PC-3 (cell line): ENCODE measurements around the gene TJP3. TPM values are rescaled to one million over a fixed set of nuclear protein-coding genes. Genes with fewer than 3 reads are reported as not detected.
A peak's percentile ranks its signal among the peaks of the same experiment; 100 is the strongest.

ENCODE experiments used
- ATAC-seq: fragments of 200-7000 bp; cut with Tn5 transposase; 2 replicates; pipeline ENCODE4 v1.9.1; 2020; ENCODE audit warnings: mild to moderate bottlenecking, moderate library complexity
- Bru-seq: library from RNA; stranded (reverse); fragments of 400-500 nt; gene quantifications from one replicate; lab custom pipeline; 2021; lab: Mats Ljungman, UMichigan
- BruChase-seq, 2 experiments: library from RNA; stranded (reverse); fragments of 400-500 nt; gene quantifications; one replicate each; lab custom pipeline; 2021; lab: Mats Ljungman, UMichigan
- BruUV-seq: library from RNA; stranded (reverse); fragments of 400-500 nt; replicated peaks from 2 replicates; lab custom pipeline; 2021; lab: Mats Ljungman, UMichigan
- CTCF ChIA-PET: fragments of 300-600 bp; sonication (Branson Sonifier 250); formaldehyde crosslinking; loops from one replicate; lab custom pipeline; 2022; ENCODE audit warnings: antibody characterized with exemption; lab: Charles Lee
- POLR2A ChIA-PET: fragments of 300-600 bp; sonication (Branson Sonifier 250); formaldehyde crosslinking; loops from one replicate; lab custom pipeline; 2022; ENCODE audit warnings: antibody characterized with exemption; ENCODE audit not compliant: unreplicated experiment; lab: Charles Lee
- DNase-seq: peaks from one replicate; pipeline ENCODE4 v3.0.0-alpha.2; 2015
- H2AFZ ChIP-seq: fragments of 300-600 bp; sonication (generic); 2 replicates; pipeline ENCODE4 v1.6.0; 2016; ENCODE audit warnings: antibody characterized with exemption, low read length
- H3F3A ChIP-seq: fragments of 300-600 bp; sonication (generic); one replicate; pipeline ENCODE4 v1.6.0; 2017; ENCODE audit warnings: antibody characterized with exemption, low read length, control low read depth, mild to moderate bottlenecking; ENCODE audit not compliant: unreplicated experiment
- H3K27ac ChIP-seq: fragments of 300-600 bp; sonication (generic); 2 replicates; pipeline ENCODE4 v1.5.1; 2016; ENCODE audit warnings: mild to moderate bottlenecking, low read length
- H3K27me3 ChIP-seq: fragments of 300-600 bp; sonication (generic); 2 replicates; pipeline ENCODE4 v1.6.1; 2016; ENCODE audit warnings: low read length, mixed read lengths
- H3K36me3 ChIP-seq: fragments of 300-600 bp; sonication (generic); 2 replicates; pipeline ENCODE4 v1.6.1; 2016; ENCODE audit warnings: low read depth, mixed run types, low read length, mixed read lengths
- H3K4me1 ChIP-seq: fragments of 300-600 bp; sonication (generic); 2 replicates; pipeline ENCODE4 v1.5.1; 2016; ENCODE audit warnings: low read length; ENCODE audit not compliant: insufficient read depth
- H3K4me2 ChIP-seq: fragments of 300-600 bp; sonication (generic); 2 replicates; pipeline ENCODE4 v1.6.0; 2016; ENCODE audit warnings: low read length
- H3K4me3 ChIP-seq: fragments of 300-600 bp; sonication (generic); 2 replicates; pipeline ENCODE4 v1.5.1; 2016; ENCODE audit warnings: mild to moderate bottlenecking, low read length, mixed read lengths
- H3K79me2 ChIP-seq: fragments of 300-600 bp; sonication (generic); 2 replicates; pipeline ENCODE4 v1.6.1; 2017; ENCODE audit warnings: low read length, mixed read lengths
- H3K9ac ChIP-seq: fragments of 300-600 bp; sonication (generic); 2 replicates; pipeline ENCODE4 v1.6.0; 2016; ENCODE audit warnings: mild to moderate bottlenecking, low read length
- H3K9me2 ChIP-seq: fragments of 300-600 bp; sonication (generic); replicated peaks from 2 replicates; pipeline ENCODE4 v1.6.1; 2016; ENCODE audit warnings: mixed run types, low read length, mixed read lengths
- H3K9me3 ChIP-seq: fragments of 300-600 bp; sonication (generic); 2 replicates; pipeline ENCODE4 v1.6.1; 2016; ENCODE audit warnings: low read length, mixed read lengths
- H4K20me1 ChIP-seq: fragments of 300-600 bp; sonication (generic); 2 replicates; pipeline ENCODE4 v1.6.1; 2016; ENCODE audit warnings: low read length, mixed read lengths
- CTCF ChIP-seq: fragments of 300-600 bp; sonication (generic); conservative IDR thresholded peaks from 2 replicates; pipeline ENCODE4 v1.5.1; 2017; ENCODE audit warnings: antibody characterized with exemption, low read depth, mild to moderate bottlenecking, low read length
- EZH2 ChIP-seq: fragments of 300-600 bp; sonication (generic); IDR thresholded peaks from one replicate; pipeline ENCODE4 v1.6.1; 2017; ENCODE audit warnings: antibody characterized with exemption, mild to moderate bottlenecking, low read length; ENCODE audit not compliant: unreplicated experiment
- EZH2phosphoT487 ChIP-seq: fragments of 300-600 bp; sonication (generic); IDR thresholded peaks from 2 replicates; pipeline ENCODE4 v1.6.1; 2018; ENCODE audit warnings: mild to moderate bottlenecking, antibody characterized with exemption, low read length, borderline replicate concordance
- intact Hi-C: fragments of 100-400 bp; cut with micrococcal nuclease; formaldehyde crosslinking; loops from 2 replicates; pipeline ENCODE4 v1.9.0; 2023
- long read RNA-seq: library from polyadenylated mRNA; unstranded; transcript quantifications from one replicate; pipeline ENCODE4 v2.0.0, GENCODE V29; 2021; ENCODE audit not compliant: unreplicated experiment
- total RNA-seq: library from RNA; depleted of rRNA; stranded (reverse); fragments of >200 nt; gene quantifications from 2 replicates; pipeline ENCODE4 v1.2.3, GENCODE V29; 2014; rRNA removed

The TJP3 gene
- total RNA-seq (11.7 and 14.3 TPM in 2 replicates), Bru-seq, nascent RNA (percentile 37 among the genes with signal in this experiment), BruChase-seq, experiment 1, labeled RNA remaining after a 6-hour chase (percentile 41 among the genes with signal in this experiment), BruChase-seq, experiment 2, labeled RNA remaining after a 2-hour chase (percentile 41 among the genes with signal in this experiment)
- long read RNA-seq, transcript TJP3-207 (21 exons, 3,068 nt), result major isoform, 20 of 42 reads
- long read RNA-seq, partial matches to known transcripts, result 11 of 42 reads
- long read RNA-seq, other reads (novel, unspliced or antisense), result 6 of 42 reads

- ChIA-PET POLR2A (interaction anchor here (0.7 kb wide), 1 partner anchor 54 kb away, joined by 7 read pairs; the partner anchor contains the start of gene MRPL54), CTCF (no interaction called here)
- Histone ChIP-seq H3K27me3 (no peaks in the 10 kb centered on the region), H3K36me3 (no peaks in the 10 kb centered on the region), H3K4me3 (peak within 1 kb of the TSS; percentile 53), H3K27ac (peak within 1 kb of the TSS; percentile 53), H3K9me3 (no peaks in the 10 kb centered on the region), H3K79me2 (no peaks in the 10 kb centered on the region), H3K9ac (peak within 1 kb of the TSS; percentile 45), H4K20me1 (no peaks in the 10 kb centered on the region), H3F3A (no peaks in the 10 kb centered on the region), H3K4me2 (peak within 1 kb of the TSS; percentile 85), H3K9me2 (no peaks in the 10 kb centered on the region), H2AFZ (peak within 1 kb of the TSS; percentile 64), H3K4me1 (peaks cover 23% of the 10 kb centered on the region)
- TSS peak; percentile 66 for BruUV-seq
- TF ChIP-seq EZH2 (no peak), CTCF (peak; percentile 34), EZH2phosphoT487 (no peak)
- DNase-seq (peak; percentile 66), ATAC-seq (peak; percentile 36)
- intact Hi-C loops, result no loop called here
Observed at GRCh38 chr19:3708207-3708931, at the start of gene TJP3. TJP3 (plus strand) TSS chr19:3708384; CDS start chr19:3728433, 20,049 bp downstream.

- no peak overlapping the region for H3K27ac ChIP-seq
- ChIA-PET POLR2A (no interaction called here), CTCF (no interaction called here)
- H3K4me2 ChIP-seq, result no peak overlapping the region
- no peak overlapping the region for H3K9ac ChIP-seq
- H3K4me1 ChIP-seq, result peaks cover 20% of the 10 kb centered on the region
- no peaks in the 10 kb centered on the region for H3K36me3 ChIP-seq
- TF ChIP-seq CTCF (no peak), EZH2 (no peak), EZH2phosphoT487 (no peak)
- H2AFZ ChIP-seq, result no peak overlapping the region
- H3K4me3 ChIP-seq, result no peak overlapping the region
- no TSS peak for BruUV-seq
- no peaks in the 10 kb centered on the region for H3F3A ChIP-seq
- no peaks in the 10 kb centered on the region for H3K79me2 ChIP-seq
- H3K27me3 ChIP-seq, result no peaks in the 10 kb centered on the region
- no peak for DNase-seq
- H3K9me3 ChIP-seq, result no peaks in the 10 kb centered on the region
- ATAC-seq, result no peak
- intact Hi-C loops, result no loop called here
- H3K9me2 ChIP-seq, result no peaks in the 10 kb centered on the region
- H4K20me1 ChIP-seq, result no peaks in the 10 kb centered on the region
Observed at GRCh38 chr19:3658870-3659745, 49.1 kb upstream of the TJP3 start.
